Anterior cingulate cortex (tissue), 58 donors: ENCODE data around the gene PALD1.

ENCODE experiments used
- DNase-seq, 58 donors: peaks; one replicate each; lab custom pipeline; 2025; lab: John Stamatoyannopoulos, UW

The PALD1 gene

DNA sequence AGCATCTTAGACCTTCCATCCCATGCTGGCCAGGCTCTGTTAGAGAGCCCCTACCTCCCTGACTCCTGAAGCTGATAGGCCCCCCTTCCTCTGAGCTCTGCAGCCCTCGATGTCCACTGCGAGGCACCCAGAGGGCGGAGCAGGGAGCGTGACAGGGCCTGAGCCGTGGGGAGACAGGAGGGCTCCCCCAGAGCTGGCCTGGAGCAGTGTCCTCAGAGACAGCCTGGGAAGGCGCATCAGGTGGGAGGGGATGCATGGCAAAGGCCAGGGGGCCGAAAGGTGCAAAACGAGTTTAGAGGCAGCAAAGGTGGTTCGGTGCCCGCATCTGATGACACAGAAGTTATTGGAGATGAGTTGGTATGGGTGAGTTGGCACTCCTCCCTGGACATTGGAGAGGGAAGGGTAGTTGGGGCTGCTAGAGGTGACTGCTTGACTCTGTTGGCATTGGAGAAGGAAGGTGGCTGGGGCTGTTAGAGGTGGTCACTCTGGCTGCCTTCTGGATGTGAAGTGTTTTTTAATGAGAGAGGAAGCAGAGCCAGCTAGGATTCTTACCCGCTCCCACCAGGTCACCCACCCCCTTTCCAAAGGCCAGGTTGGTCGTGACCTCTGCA, 70.9 kb downstream of the PALD1 start:
- DNase-seq = no peak

DNA sequence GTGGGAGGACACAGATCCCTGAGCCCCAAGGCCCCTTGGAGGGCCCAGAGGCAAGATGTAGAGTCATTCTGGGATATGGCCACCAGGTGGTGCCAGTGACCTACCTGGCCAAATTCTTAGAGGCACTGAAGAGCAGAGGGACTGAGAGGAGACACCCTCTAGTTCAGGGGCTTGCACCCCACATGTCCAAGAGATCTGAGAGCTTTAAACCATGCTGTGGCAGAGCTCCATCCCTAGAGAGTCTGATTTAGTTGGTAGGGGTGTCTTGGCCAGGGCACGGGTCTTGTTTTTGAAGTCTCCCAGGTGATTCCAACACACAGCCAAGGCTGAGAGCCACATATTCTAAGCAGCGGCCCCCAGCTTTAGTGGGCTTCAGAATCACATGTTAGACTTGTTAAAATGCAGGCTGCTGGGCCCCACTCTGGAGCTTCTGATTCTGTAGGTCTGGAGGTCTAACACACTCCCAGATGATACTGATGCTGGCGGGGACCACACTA, 71.4 kb downstream of the PALD1 start:
- peak in 52 of 58 donors; percentile 10 to 70 (median 30) for DNase-seq

DNA sequence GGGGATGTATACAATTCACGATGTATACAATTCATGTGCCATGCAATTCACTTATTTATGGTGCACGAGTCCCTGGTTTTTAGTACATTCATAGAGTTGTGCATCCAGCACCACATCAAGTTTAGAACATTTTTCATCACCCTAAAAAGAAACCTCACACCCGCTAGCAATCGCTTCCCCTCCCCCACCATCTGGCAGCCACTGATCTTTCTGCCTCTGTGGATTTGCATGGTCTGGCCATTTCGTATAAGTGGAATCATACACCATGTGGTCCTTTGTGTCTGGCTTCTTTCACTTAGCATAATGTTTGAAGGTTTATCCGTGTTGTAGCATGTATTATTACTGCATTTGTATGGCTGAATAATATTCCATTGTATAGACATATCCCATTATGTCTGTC, 71.9 kb downstream of the PALD1 start:
- DNase-seq = no peak

DNA sequence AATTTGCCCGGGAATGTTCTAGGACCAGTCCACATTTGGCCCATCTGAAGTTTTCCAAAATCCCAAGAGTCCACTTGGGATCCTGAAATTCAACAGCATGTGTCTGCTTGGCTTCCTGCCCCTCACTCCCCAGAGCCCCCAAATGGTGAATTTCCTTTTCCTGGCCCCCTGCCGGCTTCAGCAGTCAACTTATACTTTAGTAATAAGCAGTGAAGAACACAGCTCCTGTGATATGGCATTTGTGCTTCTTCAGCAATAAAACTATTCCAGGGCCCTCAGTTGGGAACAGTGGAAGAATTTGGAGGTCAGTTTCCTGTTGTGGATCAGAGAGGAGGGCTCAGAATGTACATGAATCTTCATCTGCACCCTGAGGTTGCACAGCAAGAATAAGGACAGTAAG, 72.9 kb downstream of the PALD1 start:
- DNase-seq = no peak

DNA sequence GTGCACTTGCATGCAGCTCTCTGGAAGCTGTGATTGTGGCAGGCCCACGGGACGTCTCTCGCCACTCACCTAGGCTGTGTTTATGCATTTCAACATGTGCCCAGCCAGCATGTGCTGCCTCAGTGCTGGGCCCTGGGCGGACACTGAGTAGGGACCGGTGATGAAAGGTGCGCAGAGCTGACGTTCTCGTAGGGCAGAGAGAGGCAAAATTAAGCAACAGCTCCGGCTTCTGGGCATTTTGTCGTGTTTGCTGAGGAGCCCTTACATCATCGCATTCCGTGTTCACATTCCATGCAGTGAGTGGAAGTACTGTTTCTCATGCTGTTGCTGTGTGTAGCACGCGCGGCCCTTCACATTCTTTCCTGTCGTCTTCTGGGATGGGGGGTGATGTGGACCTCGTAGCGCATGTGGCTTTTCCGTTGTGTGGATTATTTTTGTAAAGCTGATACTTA, 73.4 kb downstream of the PALD1 start:
- no peak for DNase-seq

DNA sequence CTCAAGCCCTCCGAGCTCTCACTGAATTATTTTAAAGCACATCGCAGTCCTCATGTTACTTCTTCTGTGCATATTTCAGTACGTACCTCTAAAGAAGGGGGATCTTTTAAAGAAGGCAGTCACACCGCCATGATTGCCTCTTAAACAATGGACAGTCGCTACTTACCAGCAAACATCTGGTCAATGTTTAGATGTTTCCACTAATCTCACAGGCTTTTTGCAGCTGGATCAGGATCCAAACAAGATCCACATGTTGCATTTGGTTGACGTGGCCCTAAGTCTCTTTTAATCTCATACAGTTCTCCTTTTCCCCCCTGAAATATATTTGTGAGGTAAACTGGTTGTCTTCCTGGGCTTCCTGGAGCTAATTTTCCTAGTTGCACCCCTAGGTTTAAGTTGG, 74.0 kb downstream of the PALD1 start:
- DNase-seq = no peak

DNA sequence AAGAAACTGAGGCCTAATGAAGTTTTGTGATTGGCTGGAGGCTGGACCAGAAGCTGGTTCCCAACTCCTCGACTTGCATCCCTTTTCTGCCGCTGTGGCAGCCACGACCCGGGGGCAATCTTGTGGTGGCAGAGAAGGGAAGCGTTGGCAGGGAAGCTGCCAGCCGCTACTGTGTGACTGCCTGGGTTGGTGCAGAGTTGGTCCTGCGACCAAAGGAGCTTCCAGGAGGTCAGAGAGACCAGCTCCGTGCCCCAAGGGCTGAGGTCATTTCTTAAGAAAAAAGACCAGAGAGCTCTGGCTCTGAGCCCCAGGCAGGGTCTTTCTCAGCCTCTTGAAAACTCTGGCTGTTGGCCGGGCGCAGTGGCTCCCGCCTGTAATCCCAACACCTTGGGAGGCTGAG, 76.8 kb downstream of the PALD1 start:
- DNase-seq = no peak

DNA sequence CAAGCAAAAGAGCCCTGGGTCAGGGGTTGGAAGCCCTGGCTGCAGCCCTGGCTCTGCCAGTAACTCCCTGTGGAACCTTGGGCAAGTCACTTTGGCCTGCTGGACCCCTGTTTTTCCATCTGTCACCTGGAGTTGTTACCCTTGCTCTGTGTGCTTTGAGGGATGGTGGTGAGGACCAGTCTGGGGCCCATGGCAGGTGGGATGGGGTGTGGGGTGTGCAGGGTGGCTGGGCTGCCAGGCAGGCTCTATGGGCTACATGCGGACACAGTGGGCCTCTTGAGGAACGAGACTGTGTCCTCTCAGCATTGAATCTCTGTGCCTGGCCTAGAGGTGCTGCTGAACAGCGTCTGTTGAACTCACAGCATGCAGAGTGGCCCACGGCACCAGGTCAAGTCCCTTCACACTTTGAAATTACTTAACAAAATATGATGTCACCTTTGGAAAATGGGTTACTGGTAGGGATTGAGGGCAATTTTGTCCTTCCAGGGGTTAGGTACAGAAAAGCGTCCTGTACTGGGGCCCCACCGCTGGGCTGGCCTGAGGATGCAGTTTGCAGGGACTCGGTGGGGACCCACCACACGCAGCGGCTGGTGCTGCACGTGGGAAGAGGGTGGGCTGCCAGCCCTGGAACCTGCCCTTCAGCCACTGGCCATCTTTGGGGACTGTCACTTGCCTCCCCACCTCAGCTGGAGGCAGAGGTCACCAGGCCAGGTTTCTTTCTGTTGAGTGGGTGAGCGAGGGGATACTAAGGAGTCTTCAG, 78.7 kb downstream of the PALD1 start:
- DNase-seq = no peak

DNA sequence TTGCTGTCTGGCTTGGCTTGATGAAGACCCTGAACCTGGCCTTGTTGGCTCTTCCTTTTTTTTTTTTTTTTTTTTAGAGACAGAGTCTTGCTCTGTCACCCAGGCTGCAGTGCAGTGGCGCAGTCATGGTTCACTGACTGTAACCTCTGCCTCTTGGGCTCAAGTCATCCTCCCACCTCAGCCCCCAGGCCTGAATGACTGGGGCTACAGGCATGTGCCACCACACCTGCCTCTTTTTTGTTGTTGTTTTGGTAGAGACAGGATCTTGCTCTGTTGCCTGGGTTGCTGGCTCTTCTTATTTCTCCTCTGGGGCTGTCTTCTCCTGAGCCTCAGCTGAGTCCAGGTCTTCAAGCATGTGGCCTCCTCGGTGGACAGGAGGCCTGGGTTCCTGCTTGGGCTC, 79.3 kb downstream of the PALD1 start:
- no peak for DNase-seq

DNA sequence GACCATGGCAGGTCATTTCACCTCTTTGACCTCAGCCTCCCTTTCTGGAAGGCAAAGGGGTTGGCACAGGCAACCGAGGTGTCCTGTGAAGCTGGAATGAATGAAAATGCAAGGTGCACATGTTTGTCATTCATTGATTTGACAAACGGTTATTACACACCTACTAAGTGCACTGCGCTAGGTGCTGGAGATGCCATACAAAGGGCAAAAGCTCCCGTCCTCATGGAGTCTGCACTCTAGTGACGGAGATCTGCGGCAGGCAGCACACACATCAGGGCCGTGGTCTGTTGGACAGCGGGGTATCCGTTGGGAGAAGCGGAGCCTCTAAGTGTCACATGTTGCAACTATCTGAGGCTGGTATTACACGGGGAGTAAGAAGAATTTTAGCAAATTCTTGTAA, 79.7 kb downstream of the PALD1 start:
- no peak for DNase-seq

DNA sequence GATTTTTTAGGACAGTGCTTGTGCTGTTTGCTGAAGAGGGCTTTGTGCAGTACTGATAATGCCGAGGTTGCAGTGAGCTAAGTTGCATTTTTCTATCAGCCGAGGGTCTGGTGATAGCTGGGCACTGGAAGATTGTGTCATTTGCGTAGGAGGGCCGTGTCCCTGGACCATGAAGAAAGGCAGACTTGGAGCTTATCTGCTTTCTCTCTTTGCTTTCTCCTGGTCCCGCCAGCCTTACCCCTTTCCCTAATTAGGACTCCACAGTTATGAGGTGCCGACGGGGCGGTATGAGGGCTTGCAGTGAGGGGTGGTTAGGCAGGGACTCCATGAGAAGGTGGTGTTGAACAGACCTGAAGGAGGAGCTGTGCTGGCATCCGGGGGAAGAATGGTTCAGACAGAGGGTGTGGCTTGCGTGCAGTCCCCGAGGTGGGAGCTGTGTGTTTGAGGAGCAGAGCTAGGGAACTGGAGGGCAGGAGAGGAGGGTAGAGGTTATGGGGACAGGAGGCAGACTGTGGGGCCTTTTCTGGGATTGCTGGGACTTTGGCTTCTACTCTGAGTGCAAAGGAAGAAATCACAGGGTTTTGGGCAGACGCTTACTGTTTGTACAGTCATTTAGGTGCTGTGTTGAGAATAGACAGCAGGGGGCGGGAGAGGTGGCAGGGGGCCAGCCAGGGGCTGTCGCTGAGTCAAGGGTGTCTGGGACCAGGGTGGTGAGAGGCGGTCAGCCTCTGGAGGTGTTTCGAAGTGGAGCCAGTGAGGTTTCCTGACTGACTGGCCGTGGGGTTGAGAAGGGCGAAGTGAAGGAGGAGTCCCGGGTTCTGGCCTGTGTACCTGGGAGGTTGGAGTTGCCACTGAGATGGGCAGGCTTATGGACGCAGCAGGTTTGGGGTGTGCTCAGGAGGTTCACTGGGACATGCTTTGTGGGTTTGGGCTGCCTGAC, 80.6 kb downstream of the PALD1 start:
- peak in 17 of 58 donors; percentile 10 to 48 (median 21) for DNase-seq

DNA sequence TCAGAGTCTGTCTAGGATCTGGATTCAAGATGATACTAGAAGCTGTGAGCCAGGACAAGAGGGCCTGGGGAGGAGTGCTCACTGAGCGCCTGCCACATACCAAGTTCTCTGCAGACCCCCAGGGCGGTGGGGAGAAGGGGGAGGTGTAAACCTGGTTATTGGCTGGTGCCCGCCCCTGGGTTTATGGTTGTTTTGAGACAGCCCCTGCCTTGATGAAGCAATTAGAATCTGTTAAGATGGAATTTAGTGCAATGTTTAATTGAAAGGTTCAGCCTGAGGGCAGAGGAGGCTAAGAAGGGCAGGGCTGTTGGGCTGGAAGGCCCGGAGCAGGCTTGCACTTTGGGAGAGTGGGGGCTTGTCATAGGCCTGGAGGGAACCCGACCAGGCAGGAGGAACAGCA, 81.3 kb downstream of the PALD1 start:
- no peak for DNase-seq

DNA sequence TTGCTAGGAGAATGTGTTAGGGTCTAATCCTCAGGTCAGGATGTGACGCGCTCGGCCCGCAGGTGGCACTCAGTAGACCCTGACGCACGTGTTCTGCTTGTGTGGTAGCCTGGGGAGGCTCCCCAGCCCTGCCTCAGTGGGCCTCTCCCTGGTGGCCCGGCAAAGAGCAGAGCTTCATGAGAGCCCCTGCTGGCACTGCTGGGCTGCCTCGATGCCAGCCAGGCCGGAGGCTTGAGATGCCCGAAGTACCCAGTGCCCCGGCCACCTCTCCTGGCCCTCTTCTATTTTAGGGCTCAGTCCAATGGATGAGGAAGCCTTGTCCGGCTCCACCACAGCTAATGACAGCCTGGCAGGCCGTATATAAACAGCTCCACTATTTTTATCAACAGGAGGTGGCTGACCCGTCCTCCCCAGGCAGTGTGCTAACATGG, 82.0 kb downstream of the PALD1 start:
- no peak for DNase-seq

DNA sequence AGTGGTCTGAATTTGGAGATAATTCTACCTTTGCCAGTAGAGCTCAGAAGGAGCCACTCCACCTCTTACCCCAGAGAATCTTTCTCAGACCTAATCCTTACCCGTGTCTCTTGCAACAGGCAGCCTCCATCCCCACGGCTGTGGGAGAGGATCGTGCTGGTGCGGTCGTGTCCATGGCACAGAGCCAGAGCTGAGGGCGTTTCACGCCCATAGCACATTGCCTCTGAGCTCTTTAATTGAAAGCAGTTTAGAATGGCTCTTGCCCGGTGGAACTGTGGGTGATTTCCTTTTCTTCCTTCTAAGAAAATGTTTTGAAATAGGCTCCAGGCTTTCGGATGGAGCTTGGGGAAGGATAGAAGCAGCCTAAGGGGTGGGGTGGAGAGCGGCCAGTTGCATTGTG, 82.5 kb downstream of the PALD1 start:
- DNase-seq = peak in 25 of 58 donors; percentile 9 to 78 (median 39)

DNA sequence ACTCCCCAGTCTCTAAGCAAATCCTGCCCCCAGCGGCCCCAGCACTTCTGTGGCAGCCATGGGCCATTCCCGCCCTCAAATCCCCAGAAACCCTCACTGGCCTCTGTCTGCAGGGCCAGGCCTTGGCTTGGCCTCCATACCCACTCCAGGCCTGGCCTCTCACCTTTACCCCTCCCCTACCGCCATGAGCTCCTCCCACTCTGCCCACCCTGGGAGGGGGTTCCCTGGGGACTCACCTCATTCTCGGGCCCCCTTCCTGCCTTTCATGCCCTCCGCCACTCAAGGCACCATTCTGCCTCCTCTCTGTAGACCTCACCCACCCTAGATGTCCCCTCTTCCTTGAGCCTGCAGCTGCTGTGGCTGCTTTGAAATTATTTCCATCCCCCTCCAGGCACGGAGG, 83.0 kb downstream of the PALD1 start:
- no peak for DNase-seq

DNA sequence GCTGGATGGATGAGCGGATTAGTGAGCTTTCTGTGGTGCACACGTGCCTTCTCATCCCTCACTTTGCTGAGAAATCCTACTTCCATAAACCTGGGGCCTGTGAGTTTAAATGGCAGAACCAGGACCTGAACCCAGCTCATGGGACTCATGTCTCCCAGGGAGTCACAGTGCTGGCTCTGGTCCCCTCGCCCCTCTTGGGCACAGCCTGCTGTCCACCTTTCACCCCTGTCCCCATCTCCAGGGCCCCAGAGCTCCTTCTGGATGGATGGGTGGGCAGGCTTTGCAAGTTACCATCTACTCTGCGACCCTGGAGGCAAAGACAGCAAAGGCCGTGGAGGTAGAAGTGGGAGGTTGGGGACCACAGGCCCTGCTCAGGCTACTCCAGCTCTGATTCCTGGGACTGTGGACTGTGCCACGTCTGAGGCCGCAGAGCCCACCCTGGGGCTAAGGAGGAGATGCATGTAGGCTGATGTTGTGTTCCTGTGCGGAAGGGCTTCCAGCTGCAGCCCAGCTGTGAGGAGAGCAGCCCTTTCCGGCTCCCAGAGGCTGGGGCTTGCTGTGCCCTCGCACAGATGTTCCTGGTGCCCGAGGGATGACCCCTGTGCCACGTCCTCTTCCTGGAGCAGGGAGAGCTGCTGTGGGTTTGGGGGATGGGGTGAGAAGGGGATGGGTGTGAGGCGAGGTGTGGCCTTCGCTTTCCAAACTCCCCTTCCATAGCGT, 83.6 kb downstream of the PALD1 start:
- DNase-seq = no peak

DNA sequence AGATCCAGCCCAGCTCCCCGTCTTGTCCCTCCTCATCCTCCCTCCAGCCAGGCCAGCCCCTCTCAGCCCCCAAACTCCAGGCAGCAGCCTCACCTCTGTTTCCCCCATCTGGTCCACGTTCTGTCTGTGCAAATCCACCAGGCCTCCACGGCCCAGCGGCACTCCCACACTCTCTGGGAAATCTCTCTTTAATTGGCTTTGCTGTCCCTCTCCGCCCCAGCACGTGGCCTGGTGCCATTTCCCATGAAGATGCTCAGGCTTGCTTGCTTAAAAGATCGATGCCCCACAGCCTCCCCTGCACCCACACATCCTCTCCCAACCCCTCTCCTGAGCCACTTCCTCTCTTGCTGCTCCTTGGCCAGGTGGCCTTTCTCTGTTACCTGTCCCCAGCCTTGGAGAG, 84.7 kb downstream of the PALD1 start:
- DNase-seq = peak in 1 of 58 donors; percentile 26

DNA sequence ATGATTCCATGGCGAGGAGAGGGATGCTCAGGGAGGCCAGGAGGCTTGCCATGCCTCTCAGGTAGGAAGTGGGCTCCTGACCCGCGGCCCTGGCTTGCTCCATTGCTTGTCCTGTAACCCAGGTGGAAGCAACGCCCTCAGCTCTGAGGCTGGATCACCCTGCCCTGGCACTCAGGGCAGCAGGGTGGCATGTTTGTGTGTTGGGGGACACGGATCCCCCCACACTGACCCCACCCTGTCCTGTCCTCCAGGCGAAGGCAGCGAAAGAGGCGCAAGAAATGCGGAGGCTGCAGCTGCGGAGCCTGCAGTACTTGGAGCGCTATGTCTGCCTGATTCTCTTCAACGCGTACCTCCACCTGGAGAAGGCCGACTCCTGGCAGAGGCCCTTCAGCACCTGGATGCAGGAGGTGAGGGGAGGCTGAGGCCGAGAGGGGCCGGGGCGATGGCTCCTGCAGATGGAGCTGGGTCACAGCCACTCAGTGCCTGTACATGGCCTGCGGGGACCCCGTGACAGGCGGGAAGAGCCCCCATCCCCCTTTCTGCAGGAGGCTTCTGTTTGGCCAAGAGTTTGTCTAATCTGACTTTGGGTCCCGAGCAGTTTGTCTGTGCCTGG, 85.7 kb downstream of the PALD1 start:
- DNase-seq = no peak

DNA sequence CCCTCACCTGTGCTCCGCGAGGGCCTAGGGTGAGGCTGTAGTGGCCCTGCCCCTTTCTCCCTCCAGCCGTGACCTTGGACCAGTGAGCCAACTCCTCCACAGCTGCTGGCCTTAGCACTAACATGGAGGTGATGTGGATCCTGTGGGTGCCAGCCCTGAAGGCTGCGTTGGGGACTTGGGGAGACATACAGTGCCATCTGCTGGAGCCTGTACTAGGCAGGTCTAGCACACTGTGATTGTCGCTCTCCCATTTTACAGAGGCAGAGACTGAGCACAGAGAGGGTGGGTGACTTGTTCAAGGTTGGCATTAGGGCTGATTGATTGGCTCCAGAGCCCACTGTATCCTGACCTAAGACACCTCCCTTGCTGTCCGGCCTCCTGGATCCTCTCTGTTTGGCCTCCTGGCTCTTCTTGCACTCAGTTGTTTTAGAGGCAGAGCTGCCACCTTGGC, 86.4 kb downstream of the PALD1 start:
- no peak for DNase-seq
